ENCODE results near the gene BEND7.

Gene BEND7

DNA sequence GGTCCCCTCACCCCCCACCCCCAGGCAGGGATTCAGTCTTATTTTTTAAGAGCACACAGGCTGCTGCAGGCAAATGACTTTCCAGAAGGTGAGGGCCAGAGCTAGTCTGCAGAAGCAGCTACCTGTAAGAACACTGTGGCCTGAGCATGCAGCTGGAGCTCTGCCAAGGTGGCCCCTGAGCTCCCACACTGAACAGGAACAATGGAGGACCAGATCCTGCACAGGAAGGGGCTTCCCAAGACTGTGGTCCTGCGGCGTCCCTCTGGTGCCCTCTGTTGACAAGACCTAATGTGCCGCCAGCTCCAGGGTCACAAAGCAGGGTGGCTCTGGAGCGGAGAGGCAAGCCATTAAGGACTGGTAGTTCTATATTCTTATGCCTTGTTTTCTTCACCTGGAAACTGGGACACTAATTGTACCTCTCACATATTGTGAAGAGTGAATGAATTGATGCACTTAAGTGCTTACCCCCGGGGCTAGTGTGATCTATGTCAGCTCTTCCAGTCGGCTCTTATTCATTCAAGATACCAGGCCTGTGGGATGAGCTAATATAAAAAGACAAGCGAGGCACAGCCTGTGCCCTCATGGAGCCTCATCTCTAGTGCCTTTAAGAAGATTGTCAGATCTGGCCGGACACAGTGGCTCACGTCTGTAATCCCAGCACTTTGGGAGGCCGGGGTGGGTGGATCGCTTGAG lies 8.0 kb upstream of the BEND7 start:
- no peak overlapping the region for H3K27ac Mint-ChIP-seq
- H3K36me3 Mint-ChIP-seq (ENCODE audit: insufficient read depth) = no peaks in the 10 kb centered on the region
- H3K4me1 Mint-ChIP-seq (ENCODE audit: low read depth in 2 of 2) = no peaks in the 10 kb centered on the region
- no peaks in the 10 kb centered on the region for H3K9me3 Mint-ChIP-seq
- DNase-seq (no peak), ATAC-seq (replicated peaks) (no peak)
- no peak overlapping the region for H3K4me3 Mint-ChIP-seq
- peaks cover 79 to 91% of the 10 kb centered on the region in 2 donors for H3K27me3 Mint-ChIP-seq

DNA sequence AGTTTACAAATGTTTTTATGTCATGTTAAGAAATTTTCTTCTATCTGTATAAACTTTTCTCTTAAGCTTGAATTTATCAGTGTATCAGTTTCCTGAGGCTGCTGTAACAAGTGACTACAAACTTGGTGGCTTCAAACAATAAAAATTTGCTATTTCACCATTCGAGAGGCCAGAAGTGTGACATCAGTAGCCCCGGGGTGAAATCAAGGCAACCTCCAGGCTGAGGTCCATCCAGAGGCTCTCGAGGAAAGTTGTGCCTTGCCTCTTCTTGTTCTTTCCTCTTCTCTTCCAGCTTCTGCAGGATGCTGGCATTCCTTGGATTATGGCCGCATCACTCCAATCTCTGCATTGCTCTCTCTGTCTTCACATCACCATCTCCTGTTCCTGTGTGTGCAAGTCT lies 6.5 kb upstream of the BEND7 start:
- Mint-ChIP-seq H3K4me3 (no peak overlapping the region), H3K27me3 (peaks cover 79 to 82% of the 10 kb centered on the region in 2 donors), H3K36me3 (ENCODE audit: insufficient read depth) (no peaks in the 10 kb centered on the region), H3K27ac (no peak overlapping the region), H3K9me3 (no peaks in the 10 kb centered on the region), H3K4me1 (ENCODE audit: low read depth in 2 of 2) (no peaks in the 10 kb centered on the region)
- no peak for DNase-seq
- no peak for ATAC-seq (replicated peaks)

DNA sequence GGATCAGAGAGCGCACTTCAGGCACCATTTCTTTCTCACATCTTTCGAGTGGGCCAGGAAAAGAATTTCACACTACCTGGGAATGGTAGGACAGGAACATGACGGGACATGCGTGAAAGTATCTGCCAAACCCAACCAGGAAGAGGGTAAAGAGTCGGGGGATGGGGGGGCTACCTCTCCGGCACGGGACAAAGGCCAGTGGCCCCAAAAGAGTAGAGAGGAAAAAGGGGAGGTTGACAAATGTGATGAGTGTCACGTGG lies 830 bp upstream of the BEND7 start:
- no peak overlapping the region for H3K27ac Mint-ChIP-seq
- DNase-seq (no peak), ATAC-seq (replicated peaks) (no peak)
- H3K27me3 Mint-ChIP-seq = peaks cover 66 to 82% of the 10 kb centered on the region in 2 donors
- H3K4me1 Mint-ChIP-seq (ENCODE audit: low read depth in 2 of 2) = peaks cover 0 to 5% of the 10 kb centered on the region in 2 donors
- H3K36me3 Mint-ChIP-seq (ENCODE audit: insufficient read depth) = no peaks in the 10 kb centered on the region
- H3K9me3 Mint-ChIP-seq = no peaks in the 10 kb centered on the region
- H3K4me3 Mint-ChIP-seq = peak overlapping the region in 1 of 2 donors; percentile 39

DNA sequence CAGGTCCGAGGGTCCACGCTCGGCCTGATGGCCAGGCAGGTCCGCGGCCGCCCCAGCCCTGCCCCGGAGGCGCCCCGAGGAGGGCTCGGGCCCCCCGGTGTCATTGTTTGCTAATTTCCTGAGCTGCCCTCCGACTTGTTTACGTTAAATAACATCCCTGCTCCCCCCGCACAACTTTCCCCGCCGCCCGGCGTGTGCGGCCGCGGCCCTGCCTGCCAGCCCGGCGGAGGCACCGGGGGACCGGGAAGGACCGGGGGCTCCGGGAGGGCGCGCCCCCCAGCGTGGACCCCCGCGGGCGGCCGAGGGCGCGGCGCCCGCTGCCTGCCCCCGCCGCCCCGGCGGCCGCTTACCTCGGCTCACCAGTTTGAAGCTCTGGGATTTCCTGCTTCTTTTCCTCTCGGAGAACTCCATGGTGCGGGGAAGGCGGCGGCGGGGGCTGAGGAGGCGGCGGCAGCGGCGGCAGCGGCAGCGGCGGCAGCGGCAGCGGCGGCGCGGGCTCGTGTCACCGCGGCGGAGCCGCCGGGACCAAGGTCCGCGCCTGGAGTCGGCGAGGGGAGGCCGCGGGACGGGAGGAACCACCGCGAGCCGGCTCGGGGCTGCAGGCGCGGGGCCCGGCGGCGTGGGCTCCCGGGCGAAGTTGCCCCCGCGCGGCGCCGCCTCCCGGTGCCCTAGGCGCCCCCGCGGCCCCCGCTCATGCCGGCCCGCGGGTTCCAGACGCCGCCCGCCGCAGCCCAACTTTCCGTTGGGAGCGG lies 515 bp downstream of the BEND7 start:
- Mint-ChIP-seq H3K27ac (no peak overlapping the region), H3K36me3 (ENCODE audit: insufficient read depth) (no peaks in the 10 kb centered on the region), H3K27me3 (peaks cover 67 to 77% of the 10 kb centered on the region in 2 donors), H3K4me3 (peak overlapping the region; percentile 48 to 58), H3K9me3 (no peaks in the 10 kb centered on the region), H3K4me1 (ENCODE audit: low read depth in 2 of 2) (peaks cover 0 to 5% of the 10 kb centered on the region in 2 donors)
- ATAC-seq (replicated peaks) (peak; percentile 12), DNase-seq (no peak)

DNA sequence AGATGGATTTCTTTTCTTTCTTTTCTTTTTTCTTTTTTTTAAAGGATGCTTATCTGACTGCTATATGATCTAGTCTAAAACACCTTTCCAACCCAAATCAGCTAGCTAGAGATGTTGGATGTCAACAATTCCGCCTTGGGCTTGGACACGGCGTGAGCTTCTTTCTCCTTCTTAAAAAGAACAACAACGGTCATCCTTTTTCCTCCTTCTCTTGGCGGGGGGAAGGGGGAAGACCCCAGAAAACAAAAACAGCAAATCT lies 1.0 kb downstream of the BEND7 start:
- H3K36me3 Mint-ChIP-seq (ENCODE audit: insufficient read depth) = no peaks in the 10 kb centered on the region
- no peaks in the 10 kb centered on the region for H3K9me3 Mint-ChIP-seq
- ATAC-seq (replicated peaks) (no peak), DNase-seq (no peak)
- peak overlapping the region; percentile 48 to 58 for H3K4me3 Mint-ChIP-seq
- H3K27me3 Mint-ChIP-seq = peaks cover 73 to 77% of the 10 kb centered on the region in 2 donors
- peaks cover 0 to 5% of the 10 kb centered on the region in 2 donors for H3K4me1 Mint-ChIP-seq (ENCODE audit: low read depth in 2 of 2)
- no peak overlapping the region for H3K27ac Mint-ChIP-seq

DNA sequence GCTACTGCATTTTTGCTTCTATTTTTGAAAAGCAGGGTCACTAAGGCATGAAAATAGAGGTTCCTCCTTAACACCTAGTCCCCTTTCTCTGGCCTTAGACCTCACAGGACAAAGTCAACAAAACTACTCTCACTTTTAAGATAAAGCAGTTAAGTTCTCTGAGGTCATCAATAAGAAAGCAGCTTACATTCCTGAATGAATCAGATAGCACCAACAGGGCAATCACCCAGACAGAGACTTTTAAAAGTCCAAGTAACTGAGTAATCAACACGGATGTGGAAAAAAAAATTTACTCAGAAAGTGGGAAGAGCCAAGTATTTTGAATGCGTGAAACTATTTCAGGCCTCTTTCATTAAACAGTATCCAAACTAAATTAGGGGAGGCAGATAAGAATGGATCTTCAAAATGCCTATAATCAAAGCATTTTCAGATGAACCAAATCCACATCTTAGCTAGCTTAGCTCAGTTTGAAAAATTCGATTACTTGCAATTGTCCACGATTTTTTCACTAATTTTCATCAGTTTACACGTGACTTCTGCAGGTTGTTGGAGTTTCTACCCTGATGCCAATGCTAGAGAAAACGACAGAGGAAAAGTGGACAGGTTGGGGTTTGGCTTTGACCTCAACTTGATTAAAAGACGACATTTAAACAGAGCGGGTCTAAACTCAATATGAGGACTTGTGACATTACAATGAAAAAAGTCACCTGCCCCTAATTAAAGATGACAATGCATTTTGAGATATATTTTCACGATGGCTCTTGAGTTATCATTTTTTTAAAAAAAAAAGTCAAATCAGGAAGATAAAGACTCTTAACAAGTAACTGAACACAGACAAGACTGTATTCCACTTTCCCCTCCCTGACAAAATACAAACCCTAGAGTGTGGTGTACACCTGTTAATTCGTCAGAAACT lies 1.6 kb downstream of the BEND7 start:
- no peak for DNase-seq
- Mint-ChIP-seq H3K9me3 (no peaks in the 10 kb centered on the region), H3K27me3 (peaks cover 74 to 77% of the 10 kb centered on the region in 2 donors), H3K4me3 (peak overlapping the region; percentile 48 to 58), H3K27ac (no peak overlapping the region), H3K4me1 (ENCODE audit: low read depth in 2 of 2) (peaks cover 0 to 5% of the 10 kb centered on the region in 2 donors), H3K36me3 (ENCODE audit: insufficient read depth) (no peaks in the 10 kb centered on the region)
- ATAC-seq (replicated peaks) = no peak

DNA sequence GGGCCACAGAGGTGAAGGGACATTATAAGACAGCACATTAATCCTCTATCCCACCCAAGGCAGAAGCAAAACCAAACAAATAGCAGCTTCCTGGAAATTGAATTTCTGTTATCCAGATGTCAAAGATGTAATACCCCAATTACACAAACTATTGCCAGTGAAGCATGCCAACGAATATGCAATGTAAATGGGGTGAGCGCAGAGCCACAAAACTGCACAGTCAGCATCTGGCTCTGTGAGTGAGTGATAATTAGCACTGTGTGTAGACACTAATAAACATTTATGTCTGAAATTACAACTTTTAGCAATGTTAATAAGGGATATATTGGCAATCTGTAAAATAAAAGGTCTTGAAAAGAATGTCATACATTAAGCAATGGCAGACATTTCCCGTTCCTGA lies 3.2 kb downstream of the BEND7 start:
- ATAC-seq (replicated peaks) (no peak), DNase-seq (no peak)
- Mint-ChIP-seq H3K36me3 (ENCODE audit: insufficient read depth) (no peaks in the 10 kb centered on the region), H3K27me3 (peaks cover 77 to 82% of the 10 kb centered on the region in 2 donors), H3K9me3 (no peaks in the 10 kb centered on the region), H3K4me3 (no peak overlapping the region), H3K27ac (no peak overlapping the region), H3K4me1 (ENCODE audit: low read depth in 2 of 2) (peaks cover 0 to 5% of the 10 kb centered on the region in 2 donors)

DNA sequence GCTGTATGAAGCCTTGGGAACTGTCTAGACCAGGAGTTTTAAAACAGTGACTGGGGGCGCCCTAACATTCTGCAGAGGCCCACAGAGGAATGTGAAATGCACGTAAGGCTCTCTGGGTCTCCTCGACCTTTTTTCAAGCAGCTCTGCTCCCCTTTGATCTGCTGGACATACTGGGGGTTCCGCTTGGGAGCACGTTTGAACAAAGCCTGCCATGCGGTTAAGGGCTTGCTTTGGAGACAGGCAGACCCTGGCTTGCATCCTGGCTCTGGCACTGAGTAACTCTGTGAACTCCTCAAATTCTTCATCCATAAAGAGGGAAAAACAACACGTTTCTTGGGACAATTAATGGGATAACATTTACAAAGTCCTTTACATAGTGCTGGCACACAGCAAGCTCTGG lies 7.8 kb downstream of the BEND7 start:
- ATAC-seq (replicated peaks) = no peak

DNA sequence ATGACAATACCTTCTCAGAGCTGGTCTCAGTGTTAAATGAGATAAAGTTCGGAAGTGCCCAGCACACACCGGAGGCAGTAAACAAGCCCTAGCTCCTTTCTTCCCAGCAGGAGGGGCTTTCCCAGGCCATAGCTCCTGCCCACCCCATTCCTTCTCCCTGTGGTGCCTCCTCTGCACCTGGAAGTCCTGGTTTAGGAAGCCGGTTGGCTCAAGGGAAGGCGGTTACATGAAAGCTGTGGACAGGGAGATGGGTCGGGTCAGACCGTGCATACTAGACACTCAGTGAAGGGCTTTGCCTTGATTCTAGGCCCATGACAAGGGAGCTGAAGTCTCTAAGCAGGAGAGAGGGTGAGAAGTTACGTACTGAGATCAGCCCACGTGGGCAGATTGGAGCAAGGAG lies 8.6 kb downstream of the BEND7 start:
- Mint-ChIP-seq H3K27ac (no peak overlapping the region), H3K27me3 (peaks cover 65 to 88% of the 10 kb centered on the region in 2 donors), H3K4me3 (no peak overlapping the region), H3K4me1 (ENCODE audit: low read depth in 2 of 2) (no peaks in the 10 kb centered on the region), H3K36me3 (ENCODE audit: insufficient read depth) (no peaks in the 10 kb centered on the region), H3K9me3 (no peaks in the 10 kb centered on the region)
- no peak for ATAC-seq (replicated peaks)
- no peak for DNase-seq

More for the DNA sequence above, 7.8 kb downstream of the BEND7 start:
- Mint-ChIP-seq H3K9me3 (no peaks in the 10 kb centered on the region), H3K4me3 (no peak overlapping the region), H3K36me3 (ENCODE audit: insufficient read depth) (no peaks in the 10 kb centered on the region), H3K27ac (no peak overlapping the region), H3K27me3 (peaks cover 68 to 89% of the 10 kb centered on the region in 2 donors), H3K4me1 (ENCODE audit: low read depth in 2 of 2) (no peaks in the 10 kb centered on the region)
- no peak for DNase-seq

DNA sequence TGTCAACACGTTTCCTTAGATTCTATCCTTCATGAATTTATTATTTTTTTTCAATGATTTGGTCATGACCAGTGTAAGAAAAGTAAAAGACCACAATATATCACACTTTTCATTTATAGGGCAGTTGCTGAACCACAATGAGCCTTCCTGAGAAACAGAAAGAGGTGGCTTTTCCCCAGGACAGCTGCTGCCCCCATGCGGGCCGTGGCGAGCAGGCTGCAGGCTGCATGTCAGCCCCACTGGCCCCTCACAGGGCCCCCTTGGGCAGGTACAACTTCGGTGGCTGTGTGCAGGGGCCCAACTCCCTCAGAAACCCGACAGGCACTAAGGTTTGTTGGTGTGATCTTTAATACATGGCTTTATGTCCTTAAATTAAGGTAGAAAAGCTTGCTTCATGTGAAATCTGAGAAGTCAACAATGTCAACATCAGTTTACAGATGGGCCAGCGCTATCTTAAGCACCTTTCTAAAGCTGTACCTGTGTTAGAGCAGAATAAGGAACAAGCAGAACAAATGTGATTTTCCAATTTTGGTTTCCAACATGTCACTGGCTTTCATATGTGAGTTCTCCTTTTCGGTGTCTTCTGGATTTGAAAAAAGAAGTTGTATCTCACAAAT lies 10.6 kb downstream of the BEND7 start:
- no peak for DNase-seq
- Mint-ChIP-seq H3K4me3 (no peak overlapping the region), H3K4me1 (ENCODE audit: low read depth in 2 of 2) (no peaks in the 10 kb centered on the region), H3K27me3 (peaks cover 64 to 83% of the 10 kb centered on the region in 2 donors), H3K9me3 (no peaks in the 10 kb centered on the region), H3K27ac (no peak overlapping the region), H3K36me3 (ENCODE audit: insufficient read depth) (no peaks in the 10 kb centered on the region)
- ATAC-seq (replicated peaks) = no peak

DNA sequence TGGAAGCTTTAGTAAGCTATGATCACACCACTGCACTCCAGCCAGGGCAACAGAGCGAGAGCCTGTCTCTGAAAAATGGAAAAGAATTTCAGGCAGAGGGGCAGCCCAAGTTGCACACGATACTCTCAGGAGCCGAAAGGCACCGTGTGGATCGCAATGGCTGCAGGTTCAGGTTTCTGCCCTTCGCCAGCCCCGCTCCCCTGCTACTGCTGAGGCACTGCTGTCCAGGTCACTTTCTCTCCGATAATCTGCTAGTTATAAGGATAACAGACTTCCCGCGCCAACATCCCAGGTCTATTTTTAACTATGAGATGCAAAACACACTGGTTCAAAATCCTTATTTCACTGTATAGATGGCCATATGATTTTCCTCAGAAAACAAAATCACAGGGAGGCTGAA lies 11.1 kb downstream of the BEND7 start:
- no peaks in the 10 kb centered on the region for H3K9me3 Mint-ChIP-seq
- H3K4me3 Mint-ChIP-seq = no peak overlapping the region
- no peak for ATAC-seq (replicated peaks)
- peaks cover 64 to 83% of the 10 kb centered on the region in 2 donors for H3K27me3 Mint-ChIP-seq
- no peak overlapping the region for H3K27ac Mint-ChIP-seq
- DNase-seq = no peak
- H3K4me1 Mint-ChIP-seq (ENCODE audit: low read depth in 2 of 2) = no peaks in the 10 kb centered on the region
- H3K36me3 Mint-ChIP-seq (ENCODE audit: insufficient read depth) = no peaks in the 10 kb centered on the region

DNA sequence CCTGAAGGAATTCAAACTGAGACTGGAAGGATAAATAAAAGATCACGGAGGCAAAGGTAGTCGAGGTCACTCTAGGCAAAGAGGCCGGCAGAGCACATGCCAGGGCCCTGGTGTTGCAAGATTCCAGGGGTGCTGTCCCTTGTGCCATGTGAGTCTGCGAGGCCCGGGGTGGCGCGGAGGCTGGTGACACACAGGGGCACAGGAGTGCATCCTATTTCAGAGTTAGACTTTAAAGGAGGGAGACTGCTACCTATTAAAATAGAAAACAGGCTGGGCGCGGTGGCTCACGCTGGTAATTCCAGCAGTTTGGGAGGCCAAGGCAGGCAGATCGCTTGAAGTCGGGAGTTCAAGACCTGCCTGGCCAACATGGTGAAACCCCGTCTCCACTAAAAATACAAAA lies 12.6 kb downstream of the BEND7 start:
- no peaks in the 10 kb centered on the region for H3K9me3 Mint-ChIP-seq
- DNase-seq (no peak), ATAC-seq (replicated peaks) (no peak)
- H3K27ac Mint-ChIP-seq = no peak overlapping the region
- no peaks in the 10 kb centered on the region for H3K36me3 Mint-ChIP-seq (ENCODE audit: insufficient read depth)
- no peaks in the 10 kb centered on the region for H3K4me1 Mint-ChIP-seq (ENCODE audit: low read depth in 2 of 2)
- no peak overlapping the region for H3K4me3 Mint-ChIP-seq
- H3K27me3 Mint-ChIP-seq = peaks cover 56 to 68% of the 10 kb centered on the region in 2 donors

DNA sequence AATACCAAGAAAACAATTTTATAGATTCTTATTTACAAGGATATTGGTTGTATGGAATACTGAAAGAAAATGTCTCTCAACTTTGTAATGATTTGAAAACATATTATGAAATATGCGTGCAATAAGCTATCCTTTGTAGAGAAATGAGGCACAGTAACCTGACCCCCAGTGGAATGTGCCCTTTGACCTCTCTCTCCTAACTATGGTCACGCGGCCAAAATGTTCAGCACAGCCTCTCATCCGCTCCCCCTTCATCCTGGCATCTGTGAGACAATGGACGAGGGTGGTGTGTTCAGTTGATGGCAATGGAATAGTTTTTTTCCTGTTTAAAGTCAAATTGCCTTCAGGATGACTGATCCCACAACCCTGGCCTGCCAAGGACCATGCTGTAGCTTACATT lies 13.3 kb downstream of the BEND7 start:
- H3K4me3 Mint-ChIP-seq = no peak overlapping the region
- no peaks in the 10 kb centered on the region for H3K4me1 Mint-ChIP-seq (ENCODE audit: low read depth in 2 of 2)
- peaks cover 56 to 61% of the 10 kb centered on the region in 2 donors for H3K27me3 Mint-ChIP-seq
- ATAC-seq (replicated peaks) = no peak
- no peaks in the 10 kb centered on the region for H3K9me3 Mint-ChIP-seq
- no peak overlapping the region for H3K27ac Mint-ChIP-seq
- no peak for DNase-seq
- H3K36me3 Mint-ChIP-seq (ENCODE audit: insufficient read depth) = no peaks in the 10 kb centered on the region
